T47D (cell line): ENCODE measurements around the gene AFF1.
A peak's percentile ranks its signal among the peaks of the same experiment; 100 is the strongest.

Source experiments
- DNase-seq, 2 experiments: peaks; one replicate each; pipeline versions ENCODE4 v3.0.0 to v3.0.0-alpha.2; 2011 to 2012; ENCODE audit warnings: low read depth in 1 of 2, low spot score in 1 of 2
- JUND ChIP-seq: IDR thresholded peaks from 2 replicates; pipeline ENCODE4 v1.6.1; 2012; ENCODE audit warnings: low read depth
- in situ Hi-C: cut with HindIII; loops from 2 replicates; pipeline ENCODE4 v1.10.0; 2016; ENCODE audit warnings: low sequenced_read_pairs, low pct_unique_long_range_greater_than_20kb

AFF1 gene, protein sequence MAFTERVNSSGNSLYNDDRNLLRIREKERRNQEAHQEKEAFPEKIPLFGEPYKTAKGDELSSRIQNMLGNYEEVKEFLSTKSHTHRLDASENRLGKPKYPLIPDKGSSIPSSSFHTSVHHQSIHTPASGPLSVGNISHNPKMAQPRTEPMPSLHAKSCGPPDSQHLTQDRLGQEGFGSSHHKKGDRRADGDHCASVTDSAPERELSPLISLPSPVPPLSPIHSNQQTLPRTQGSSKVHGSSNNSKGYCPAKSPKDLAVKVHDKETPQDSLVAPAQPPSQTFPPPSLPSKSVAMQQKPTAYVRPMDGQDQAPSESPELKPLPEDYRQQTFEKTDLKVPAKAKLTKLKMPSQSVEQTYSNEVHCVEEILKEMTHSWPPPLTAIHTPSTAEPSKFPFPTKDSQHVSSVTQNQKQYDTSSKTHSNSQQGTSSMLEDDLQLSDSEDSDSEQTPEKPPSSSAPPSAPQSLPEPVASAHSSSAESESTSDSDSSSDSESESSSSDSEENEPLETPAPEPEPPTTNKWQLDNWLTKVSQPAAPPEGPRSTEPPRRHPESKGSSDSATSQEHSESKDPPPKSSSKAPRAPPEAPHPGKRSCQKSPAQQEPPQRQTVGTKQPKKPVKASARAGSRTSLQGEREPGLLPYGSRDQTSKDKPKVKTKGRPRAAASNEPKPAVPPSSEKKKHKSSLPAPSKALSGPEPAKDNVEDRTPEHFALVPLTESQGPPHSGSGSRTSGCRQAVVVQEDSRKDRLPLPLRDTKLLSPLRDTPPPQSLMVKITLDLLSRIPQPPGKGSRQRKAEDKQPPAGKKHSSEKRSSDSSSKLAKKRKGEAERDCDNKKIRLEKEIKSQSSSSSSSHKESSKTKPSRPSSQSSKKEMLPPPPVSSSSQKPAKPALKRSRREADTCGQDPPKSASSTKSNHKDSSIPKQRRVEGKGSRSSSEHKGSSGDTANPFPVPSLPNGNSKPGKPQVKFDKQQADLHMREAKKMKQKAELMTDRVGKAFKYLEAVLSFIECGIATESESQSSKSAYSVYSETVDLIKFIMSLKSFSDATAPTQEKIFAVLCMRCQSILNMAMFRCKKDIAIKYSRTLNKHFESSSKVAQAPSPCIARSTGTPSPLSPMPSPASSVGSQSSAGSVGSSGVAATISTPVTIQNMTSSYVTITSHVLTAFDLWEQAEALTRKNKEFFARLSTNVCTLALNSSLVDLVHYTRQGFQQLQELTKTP

DNA sequence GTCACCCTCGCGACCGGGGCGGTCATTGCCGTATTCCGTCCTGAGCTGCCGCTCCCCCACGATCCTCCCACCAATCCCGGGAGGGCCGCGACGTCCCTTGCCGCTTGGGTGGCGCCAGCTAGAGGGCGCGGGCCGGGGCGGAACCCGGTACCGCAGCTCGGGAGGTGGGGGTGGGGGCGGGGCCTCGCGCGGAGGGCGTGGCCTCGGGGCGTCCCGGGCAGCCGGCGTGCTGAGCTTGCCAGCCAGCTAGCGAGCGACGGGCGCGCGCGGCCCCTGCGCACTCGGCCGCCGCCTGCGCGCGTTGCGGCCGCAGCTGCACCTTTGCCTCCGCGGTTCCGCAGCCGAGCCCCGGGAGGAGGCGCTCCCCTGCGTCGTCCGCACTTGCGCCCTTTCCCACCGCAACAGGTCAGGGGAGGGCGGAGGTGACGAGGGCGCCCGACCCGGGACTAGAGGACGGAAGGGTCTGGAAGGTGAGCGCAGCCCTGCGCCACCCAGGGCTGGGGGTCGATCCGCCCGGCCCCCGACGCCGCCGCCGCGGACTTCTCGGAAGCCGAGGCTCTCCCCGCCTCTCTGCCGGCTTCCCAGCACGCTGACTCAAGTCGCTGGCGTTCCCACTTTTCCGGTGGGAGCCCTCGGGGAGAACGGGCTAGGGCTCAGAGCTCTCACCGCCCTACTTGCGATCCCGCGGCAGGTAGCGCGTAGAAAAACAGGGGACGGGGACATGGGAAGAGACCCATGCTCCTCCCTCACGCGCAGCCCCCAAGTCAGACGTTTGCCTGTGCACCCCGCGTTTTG, at the start of gene AFF1:
AFF1 (plus strand) TSS at position 241 of the 795 bp plus-strand sequence. CDS start 13,523 bp downstream, outside the sequence.
- in situ Hi-C loops, result no loop called here
- TF ChIP-seq JUND, result no peak
- DNase-seq, result peak; percentile 85 to 93

DNA sequence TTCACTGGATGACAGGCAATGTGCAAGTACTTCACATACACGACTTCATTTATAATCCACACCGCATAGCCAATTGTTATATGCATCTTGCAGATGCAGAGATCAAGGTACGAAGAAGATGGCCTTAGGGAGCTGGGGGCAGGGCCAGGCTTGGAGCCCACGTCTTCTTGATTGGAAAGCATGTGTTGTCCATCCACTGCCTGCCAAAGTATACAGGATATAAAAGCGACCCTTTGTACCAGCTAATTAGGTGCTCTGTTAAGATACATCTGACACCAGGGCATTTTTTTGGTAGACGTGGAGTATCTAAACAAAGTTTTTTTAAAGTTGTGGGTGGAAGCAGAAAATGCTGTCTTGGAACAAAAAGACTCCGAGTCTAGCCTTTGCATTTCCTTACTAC, 44.0 kb upstream of the AFF1 start:
- no peak for TF ChIP-seq JUND
- no peak for DNase-seq
- in situ Hi-C loops, result no loop called here

DNA sequence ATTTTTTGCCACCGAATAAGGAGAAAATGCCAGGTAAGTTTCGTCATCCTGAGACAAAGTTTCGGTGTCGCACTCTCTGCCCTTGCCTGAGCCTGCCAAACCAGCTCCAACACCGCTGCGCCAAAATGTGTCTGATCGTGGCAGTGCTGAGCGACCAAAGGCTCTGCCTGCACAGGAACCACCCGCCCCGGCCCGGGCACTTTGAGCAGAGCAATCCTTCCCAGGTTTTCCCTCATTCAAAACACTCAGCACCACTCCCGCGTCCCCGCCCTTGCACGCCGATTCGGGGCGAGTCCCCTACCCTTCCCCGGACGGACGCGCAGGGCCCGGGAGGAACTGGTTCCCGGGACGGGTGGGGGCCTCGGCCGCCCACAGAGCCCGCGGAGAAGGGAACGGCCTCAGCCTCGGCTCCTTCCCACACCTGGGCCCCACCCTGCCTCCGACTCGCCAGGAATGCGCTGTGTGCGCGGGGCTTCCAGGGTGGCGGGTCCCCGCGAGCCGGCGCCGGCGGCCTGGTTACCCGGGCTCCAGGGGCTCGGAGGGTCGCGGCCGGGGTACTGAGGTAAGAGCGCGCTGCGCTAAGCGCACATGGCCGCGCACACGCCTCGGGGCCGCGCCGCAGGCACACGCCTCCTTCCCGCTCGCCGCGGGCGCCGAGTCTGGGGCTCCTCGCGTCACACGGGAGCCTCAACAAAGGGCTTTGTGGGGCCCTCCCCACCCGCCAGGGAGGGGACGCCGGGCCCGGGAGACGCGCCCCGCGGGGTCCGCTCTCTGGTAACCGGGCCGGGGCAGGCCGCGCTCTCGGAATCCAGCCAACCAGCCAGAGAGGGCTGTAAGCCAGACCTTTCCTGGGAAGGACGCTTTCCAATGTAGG, 42.8 kb upstream of the AFF1 start, which contains the start of gene C4orf36:
C4orf36 (minus strand) TSS at position 661 of the 874 bp plus-strand sequence. CDS start 902 bp downstream, outside the sequence.
- DNase-seq, result peak; percentile 29 to 91
- in situ Hi-C loops, result no loop called here
- TF ChIP-seq JUND, result no peak

DNA sequence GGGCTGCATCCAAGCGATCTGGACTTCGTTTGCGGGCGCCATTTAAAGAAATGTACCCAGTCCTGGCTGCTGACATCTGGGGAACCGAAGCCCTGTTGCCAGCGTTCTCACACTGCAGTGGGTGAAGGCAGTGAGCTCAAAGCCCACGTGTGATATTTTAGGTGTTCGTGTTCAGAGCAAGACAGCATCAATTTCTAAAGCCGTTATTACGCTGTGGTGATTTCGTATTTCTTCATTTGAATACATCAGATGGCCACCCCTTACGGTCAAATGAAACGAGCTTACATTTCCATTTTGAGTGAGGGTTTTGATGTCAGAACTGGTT, 42.2 kb upstream of the AFF1 start:
- in situ Hi-C loops, result no loop called here
- no peak for TF ChIP-seq JUND
- no peak for DNase-seq

DNA sequence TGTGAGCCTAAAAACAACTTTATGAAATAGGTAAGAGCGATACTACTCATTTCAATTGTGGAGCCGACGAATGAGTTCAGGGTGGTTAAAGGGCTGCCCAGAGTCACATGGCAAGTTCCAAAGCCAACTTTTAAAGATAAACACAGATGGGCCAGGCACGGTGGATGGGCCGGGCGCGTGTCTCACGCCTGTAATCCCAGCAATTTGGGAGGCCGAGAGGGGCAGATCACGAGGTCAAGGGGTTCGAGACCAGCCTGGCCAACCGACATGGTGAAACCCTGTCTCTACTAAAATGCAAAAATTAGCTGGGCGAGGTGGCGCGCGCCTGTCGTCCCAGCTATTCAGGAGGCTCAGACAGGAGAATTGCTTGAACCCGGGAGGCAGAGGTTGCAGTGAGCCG, 41.7 kb upstream of the AFF1 start:
- in situ Hi-C loops, result no loop called here
- TF ChIP-seq JUND, result no peak
- no peak for DNase-seq

DNA sequence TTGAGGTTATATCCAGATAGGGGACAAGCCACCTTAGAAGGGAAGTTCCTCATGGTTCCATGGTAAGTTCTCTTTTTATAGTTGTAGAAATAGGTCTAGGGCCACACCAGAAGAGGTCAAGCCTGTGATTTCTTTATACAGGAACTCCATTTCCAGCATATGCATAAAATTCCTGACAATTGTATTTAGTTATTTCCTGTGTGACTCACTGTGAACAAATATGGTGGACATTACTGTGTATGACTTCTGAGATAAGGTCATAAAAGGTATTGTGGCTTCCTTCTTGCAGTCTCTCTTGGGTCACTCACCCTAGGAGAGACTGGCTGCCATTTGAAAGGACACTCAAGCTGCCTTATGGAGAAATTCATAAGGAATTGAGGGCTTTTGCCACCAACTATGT, 40.4 kb upstream of the AFF1 start:
- no peak for DNase-seq
- TF ChIP-seq JUND, result no peak
- in situ Hi-C loops, result no loop called here

DNA sequence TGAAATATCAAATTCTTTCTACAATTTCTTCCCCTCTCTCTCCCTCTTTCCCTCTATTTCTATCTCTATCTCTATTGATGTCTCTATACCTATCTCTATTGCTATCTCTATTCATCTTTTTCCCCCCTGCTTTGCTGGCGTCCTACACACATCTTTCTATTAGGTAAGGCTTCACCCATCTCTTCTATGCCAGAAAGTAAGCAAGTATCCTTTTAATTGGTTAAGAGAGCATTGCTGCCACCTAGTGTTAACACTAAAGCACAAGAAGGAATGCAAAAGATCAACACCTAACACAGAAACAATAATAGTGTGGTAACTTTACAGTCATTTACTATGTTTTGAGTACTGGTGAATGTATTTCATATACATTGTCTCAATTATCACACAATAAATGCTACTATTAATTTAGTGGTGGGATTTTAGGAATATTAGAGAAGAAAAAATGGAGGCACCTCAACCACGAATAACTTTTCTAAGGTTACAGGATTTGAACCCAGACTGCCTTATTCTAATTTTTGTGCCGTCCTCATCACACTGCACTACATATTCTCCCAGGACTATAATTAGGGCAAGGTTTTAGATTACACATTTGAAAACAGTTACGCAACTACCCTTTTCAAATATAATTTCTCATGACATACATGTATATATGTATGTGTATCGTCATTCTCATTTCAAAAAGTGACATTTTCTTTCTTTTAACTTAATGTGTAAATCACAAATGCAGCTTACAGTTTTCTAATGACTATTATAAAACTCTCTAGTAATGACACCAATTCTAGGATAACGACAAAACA, 38.9 kb upstream of the AFF1 start:
- no peak for TF ChIP-seq JUND

DNA sequence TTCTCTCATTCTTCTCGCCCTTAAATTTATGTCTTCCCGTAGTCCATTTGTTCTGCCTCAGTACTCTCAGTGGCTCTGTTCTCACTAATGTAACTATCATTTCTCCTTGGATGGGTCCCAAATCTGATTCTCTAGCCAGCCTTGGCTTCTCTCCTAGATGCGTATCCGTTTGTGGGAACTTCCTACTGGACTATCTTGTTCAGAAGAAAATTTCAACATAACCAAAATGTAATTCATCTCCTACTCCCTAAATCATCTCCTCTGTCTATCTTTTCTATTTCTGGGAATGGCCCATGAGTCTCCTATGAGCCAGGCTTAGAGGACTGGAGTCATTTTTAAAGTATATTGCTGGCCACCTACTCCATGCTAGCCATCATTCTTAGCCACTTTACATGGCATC, 38.2 kb upstream of the AFF1 start:
- in situ Hi-C loops, result no loop called here
- no peak for DNase-seq
- no peak for TF ChIP-seq JUND

More for the DNA sequence above, 38.9 kb upstream of the AFF1 start:
- in situ Hi-C loops, result no loop called here
- DNase-seq, result peak in 1 of 2 experiments; percentile 77

DNA sequence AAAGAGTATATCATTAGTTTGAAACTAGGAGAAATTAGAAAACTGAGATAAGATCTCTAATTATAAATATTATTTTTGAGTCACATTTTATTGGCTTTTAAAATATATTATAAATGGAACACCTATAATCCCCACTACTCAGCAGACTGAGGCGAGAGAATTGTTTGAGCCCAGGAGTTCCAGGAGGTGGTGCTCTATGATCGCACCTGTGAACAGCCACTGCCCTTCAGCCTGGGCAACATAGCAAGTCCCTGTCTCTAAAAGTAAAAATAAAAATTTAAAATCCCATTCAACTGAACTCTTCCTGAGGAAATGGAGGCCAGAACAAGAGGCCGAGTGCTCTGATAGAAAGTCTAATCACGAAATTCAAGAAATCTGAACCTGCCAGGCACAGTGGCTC, 36.2 kb upstream of the AFF1 start:
- TF ChIP-seq JUND, result no peak
- in situ Hi-C loops, result no loop called here
- peak in 1 of 2 experiments; percentile 53 for DNase-seq

DNA sequence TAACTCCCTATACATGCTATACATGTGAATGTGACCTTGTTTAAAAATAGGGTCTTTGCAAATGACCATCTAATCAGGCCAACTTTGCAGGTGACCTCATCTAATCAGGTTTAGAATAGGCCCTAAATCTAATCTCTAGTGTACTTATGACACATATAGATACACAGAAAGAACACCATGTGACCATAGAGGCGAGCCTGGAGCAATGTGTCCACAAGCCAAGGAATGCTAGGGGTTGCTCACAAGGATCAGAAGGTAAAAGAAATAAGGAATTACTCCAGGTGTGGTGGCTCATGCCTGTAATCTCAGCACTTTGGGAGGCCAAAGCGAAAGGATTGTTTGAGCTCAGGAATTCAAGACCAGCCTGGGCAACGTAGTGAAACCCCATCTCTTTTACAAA, 32.9 kb upstream of the AFF1 start:
- no peak for TF ChIP-seq JUND
- in situ Hi-C loops, result no loop called here
- DNase-seq, result no peak

DNA sequence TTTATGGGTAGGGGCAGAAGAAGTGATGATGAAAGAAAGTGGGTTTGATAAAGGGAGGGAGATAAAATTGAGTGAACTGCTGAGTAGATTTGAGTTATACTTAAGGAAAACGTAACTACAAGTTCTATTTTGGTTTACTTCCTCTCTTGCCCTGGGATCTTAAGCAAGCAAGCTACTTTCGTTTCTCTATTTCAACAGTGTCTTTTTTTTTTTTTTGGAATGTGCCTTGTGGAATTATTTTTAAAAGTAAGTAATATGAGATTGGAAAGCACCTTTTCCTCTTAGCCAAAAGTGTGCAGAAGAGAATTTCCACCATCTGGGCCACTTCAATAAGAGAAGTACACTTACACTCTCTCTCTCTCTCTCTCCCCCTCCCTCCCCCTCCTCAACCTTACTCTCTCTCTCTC, 26.6 kb upstream of the AFF1 start:
- TF ChIP-seq JUND, result no peak
- DNase-seq, result no peak
- in situ Hi-C loops, result no loop called here
